Measurements from ENCODE around the gene EPHA3. TPM values are rescaled to one million over a fixed set of nuclear protein-coding genes. Genes with fewer than 3 reads are reported as not detected.

EPHA3 gene
- total and polyA plus RNA-seq, 4 donors: 0.44 to 2.7 (median 1.2) TPM

DNA sequence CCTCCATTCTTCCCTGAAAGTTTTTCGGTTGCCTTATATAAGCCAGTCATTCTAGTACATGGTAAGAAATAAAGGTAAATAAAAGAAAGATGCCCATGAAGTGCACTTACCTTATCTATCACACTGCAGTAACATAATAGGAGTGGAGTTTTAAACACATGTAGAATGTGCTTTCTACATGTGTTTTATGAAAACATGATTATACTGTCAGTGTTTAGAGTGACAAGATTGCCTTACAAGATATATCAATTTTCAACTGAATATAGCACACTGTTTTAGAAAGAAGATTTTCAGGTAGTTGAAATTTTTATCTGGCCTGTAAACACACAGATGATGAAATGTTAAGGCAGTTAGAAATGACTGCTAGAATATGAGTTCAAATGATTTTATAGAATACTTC is 219.6 kb downstream of the EPHA3 start:
- TF ChIP-seq, protein P1, sequence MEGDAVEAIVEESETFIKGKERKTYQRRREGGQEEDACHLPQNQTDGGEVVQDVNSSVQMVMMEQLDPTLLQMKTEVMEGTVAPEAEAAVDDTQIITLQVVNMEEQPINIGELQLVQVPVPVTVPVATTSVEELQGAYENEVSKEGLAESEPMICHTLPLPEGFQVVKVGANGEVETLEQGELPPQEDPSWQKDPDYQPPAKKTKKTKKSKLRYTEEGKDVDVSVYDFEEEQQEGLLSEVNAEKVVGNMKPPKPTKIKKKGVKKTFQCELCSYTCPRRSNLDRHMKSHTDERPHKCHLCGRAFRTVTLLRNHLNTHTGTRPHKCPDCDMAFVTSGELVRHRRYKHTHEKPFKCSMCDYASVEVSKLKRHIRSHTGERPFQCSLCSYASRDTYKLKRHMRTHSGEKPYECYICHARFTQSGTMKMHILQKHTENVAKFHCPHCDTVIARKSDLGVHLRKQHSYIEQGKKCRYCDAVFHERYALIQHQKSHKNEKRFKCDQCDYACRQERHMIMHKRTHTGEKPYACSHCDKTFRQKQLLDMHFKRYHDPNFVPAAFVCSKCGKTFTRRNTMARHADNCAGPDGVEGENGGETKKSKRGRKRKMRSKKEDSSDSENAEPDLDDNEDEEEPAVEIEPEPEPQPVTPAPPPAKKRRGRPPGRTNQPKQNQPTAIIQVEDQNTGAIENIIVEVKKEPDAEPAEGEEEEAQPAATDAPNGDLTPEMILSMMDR (IDR thresholded peaks at IDR 0.05; ENCODE audit: low read depth, low read length, missing input control): no peak
- TF ChIP-seq, protein P2, sequence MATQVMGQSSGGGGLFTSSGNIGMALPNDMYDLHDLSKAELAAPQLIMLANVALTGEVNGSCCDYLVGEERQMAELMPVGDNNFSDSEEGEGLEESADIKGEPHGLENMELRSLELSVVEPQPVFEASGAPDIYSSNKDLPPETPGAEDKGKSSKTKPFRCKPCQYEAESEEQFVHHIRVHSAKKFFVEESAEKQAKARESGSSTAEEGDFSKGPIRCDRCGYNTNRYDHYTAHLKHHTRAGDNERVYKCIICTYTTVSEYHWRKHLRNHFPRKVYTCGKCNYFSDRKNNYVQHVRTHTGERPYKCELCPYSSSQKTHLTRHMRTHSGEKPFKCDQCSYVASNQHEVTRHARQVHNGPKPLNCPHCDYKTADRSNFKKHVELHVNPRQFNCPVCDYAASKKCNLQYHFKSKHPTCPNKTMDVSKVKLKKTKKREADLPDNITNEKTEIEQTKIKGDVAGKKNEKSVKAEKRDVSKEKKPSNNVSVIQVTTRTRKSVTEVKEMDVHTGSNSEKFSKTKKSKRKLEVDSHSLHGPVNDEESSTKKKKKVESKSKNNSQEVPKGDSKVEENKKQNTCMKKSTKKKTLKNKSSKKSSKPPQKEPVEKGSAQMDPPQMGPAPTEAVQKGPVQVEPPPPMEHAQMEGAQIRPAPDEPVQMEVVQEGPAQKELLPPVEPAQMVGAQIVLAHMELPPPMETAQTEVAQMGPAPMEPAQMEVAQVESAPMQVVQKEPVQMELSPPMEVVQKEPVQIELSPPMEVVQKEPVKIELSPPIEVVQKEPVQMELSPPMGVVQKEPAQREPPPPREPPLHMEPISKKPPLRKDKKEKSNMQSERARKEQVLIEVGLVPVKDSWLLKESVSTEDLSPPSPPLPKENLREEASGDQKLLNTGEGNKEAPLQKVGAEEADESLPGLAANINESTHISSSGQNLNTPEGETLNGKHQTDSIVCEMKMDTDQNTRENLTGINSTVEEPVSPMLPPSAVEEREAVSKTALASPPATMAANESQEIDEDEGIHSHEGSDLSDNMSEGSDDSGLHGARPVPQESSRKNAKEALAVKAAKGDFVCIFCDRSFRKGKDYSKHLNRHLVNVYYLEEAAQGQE (IDR thresholded peaks at IDR 0.05): no peak
- TF ChIP-seq, protein P3, sequence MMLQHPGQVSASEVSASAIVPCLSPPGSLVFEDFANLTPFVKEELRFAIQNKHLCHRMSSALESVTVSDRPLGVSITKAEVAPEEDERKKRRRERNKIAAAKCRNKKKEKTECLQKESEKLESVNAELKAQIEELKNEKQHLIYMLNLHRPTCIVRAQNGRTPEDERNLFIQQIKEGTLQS (IDR thresholded peaks at IDR 0.05): no peak
- TF ChIP-seq SP1 (IDR thresholded peaks at IDR 0.05): no peak
- TF ChIP-seq HNF4A (conservative IDR thresholded peaks at IDR 0.05): no peak
- no peak for TF ChIP-seq FOXA1 (IDR thresholded peaks at IDR 0.05)
- TF ChIP-seq HNF4G (IDR thresholded peaks at IDR 0.05): no peak
- TF ChIP-seq JUND (IDR thresholded peaks at IDR 0.05): no peak
- no peak for TF ChIP-seq GABPA (IDR thresholded peaks at IDR 0.05 in 1 of 2, conservative IDR thresholded peaks at IDR 0.05 in 1 of 2)
- no peak for TF ChIP-seq TAF1 (conservative IDR thresholded peaks at IDR 0.05)
- TF ChIP-seq NR2F2 (IDR thresholded peaks at IDR 0.05): no peak
- TF ChIP-seq RAD21 (IDR thresholded peaks at IDR 0.05): no peak
- TF ChIP-seq, protein P4, sequence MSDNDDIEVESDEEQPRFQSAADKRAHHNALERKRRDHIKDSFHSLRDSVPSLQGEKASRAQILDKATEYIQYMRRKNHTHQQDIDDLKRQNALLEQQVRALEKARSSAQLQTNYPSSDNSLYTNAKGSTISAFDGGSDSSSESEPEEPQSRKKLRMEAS (IDR thresholded peaks at IDR 0.05): no peak
- TF ChIP-seq EGR1 (IDR thresholded peaks at IDR 0.05; ENCODE audit: low read depth in 2 of 2): no peak

DNA sequence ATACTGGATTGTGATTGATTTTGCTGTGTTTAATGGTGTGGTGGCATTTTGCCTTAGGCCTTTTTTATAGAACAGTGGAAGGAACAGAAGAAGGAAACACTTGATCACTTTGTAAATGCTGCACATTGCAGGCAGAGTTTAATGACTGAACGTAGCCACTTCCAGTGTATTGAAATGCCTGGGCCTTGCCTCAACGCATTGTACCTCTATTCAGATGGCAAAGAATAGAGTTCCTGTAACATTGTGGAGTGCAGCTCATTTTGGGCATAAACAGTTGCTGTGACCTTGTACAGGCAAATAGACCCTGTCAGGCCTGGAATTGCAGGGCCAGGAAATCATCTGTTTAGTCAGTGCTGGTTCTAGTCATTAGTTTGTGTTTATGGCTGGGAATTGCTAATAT is 225.0 kb downstream of the EPHA3 start:
- H3K27ac ChIP-seq (ENCODE audit: low read depth in 1 of 2, low read length in 2 of 2): no peak overlapping the region

More for the DNA sequence above, 219.6 kb downstream of the EPHA3 start:
- no peaks in the 10 kb centered on the region for H3K27me3 ChIP-seq (ENCODE audit: control insufficient read depth in 4 of 4, insufficient read depth in 4 of 4, low read length in 3 of 4)
- H3K4me3 ChIP-seq (ENCODE audit: low read depth in 1 of 3, low read length in 3 of 3): no peak overlapping the region
- 79% methylated on average over 1 of the region's 1 CpG for WGBS
- H3K9ac ChIP-seq (ENCODE audit: low read depth in 1 of 2, low read length in 2 of 2): no peak overlapping the region
- H3K36me3 ChIP-seq (ENCODE audit: control insufficient read depth in 4 of 4, insufficient read depth in 3 of 4, low read depth in 1 of 4, low read length in 3 of 4): no peaks in the 10 kb centered on the region
- no peak overlapping the region for H3K27ac ChIP-seq (ENCODE audit: low read depth in 1 of 2, low read length in 2 of 2)
- no peak for DNase-seq (ENCODE audit: low spot score)
- H3K4me1 ChIP-seq (ENCODE audit: control insufficient read depth in 4 of 4, insufficient read depth in 4 of 4, low read length in 3 of 4): no peaks in the 10 kb centered on the region
- H3K9me3 ChIP-seq (ENCODE audit: control insufficient read depth in 4 of 4, low read length in 3 of 4): no peaks in the 10 kb centered on the region

More for the DNA sequence above, 225.0 kb downstream of the EPHA3 start:
- no peaks in the 10 kb centered on the region for H3K9me3 ChIP-seq (ENCODE audit: control insufficient read depth in 4 of 4, low read length in 3 of 4)
- no peak for DNase-seq (ENCODE audit: low spot score)
- no peak overlapping the region for H3K4me3 ChIP-seq (ENCODE audit: low read depth in 1 of 3, low read length in 3 of 3)
- H3K27me3 ChIP-seq (ENCODE audit: control insufficient read depth in 4 of 4, insufficient read depth in 4 of 4, low read length in 3 of 4): no peaks in the 10 kb centered on the region
- no peak for TF ChIP-seq EGR1 (IDR thresholded peaks at IDR 0.05; ENCODE audit: low read depth in 2 of 2)
- no peak for TF ChIP-seq NR2F2 (IDR thresholded peaks at IDR 0.05)
- TF ChIP-seq, protein P5, sequence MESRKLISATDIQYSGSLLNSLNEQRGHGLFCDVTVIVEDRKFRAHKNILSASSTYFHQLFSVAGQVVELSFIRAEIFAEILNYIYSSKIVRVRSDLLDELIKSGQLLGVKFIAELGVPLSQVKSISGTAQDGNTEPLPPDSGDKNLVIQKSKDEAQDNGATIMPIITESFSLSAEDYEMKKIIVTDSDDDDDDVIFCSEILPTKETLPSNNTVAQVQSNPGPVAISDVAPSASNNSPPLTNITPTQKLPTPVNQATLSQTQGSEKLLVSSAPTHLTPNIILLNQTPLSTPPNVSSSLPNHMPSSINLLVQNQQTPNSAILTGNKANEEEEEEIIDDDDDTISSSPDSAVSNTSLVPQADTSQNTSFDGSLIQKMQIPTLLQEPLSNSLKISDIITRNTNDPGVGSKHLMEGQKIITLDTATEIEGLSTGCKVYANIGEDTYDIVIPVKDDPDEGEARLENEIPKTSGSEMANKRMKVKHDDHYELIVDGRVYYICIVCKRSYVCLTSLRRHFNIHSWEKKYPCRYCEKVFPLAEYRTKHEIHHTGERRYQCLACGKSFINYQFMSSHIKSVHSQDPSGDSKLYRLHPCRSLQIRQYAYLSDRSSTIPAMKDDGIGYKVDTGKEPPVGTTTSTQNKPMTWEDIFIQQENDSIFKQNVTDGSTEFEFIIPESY (IDR thresholded peaks at IDR 0.05): no peak
- no peak for TF ChIP-seq HNF4A (conservative IDR thresholded peaks at IDR 0.05)
- no peak for TF ChIP-seq FOXA2 (IDR thresholded peaks at IDR 0.05)
- no peak for TF ChIP-seq GABPA (IDR thresholded peaks at IDR 0.05 in 1 of 2, conservative IDR thresholded peaks at IDR 0.05 in 1 of 2)
- TF ChIP-seq YY1 (IDR thresholded peaks at IDR 0.05): no peak
- no peak for TF ChIP-seq SP1 (IDR thresholded peaks at IDR 0.05)
- TF ChIP-seq, protein P3 (IDR thresholded peaks at IDR 0.05): no peak
- TF ChIP-seq JUND (IDR thresholded peaks at IDR 0.05): no peak
- TF ChIP-seq RXRA (IDR thresholded peaks at IDR 0.05): no peak
- TF ChIP-seq, protein P4 (IDR thresholded peaks at IDR 0.05): no peak
- no peak for TF ChIP-seq RAD21 (IDR thresholded peaks at IDR 0.05)
- TF ChIP-seq, protein P2 (IDR thresholded peaks at IDR 0.05): no peak
- 59% methylated on average over 2 of the region's 2 CpGs for WGBS
- no peaks in the 10 kb centered on the region for H3K4me1 ChIP-seq (ENCODE audit: control insufficient read depth in 4 of 4, insufficient read depth in 4 of 4, low read length in 3 of 4)
- H3K36me3 ChIP-seq (ENCODE audit: control insufficient read depth in 4 of 4, insufficient read depth in 3 of 4, low read depth in 1 of 4, low read length in 3 of 4): no peaks in the 10 kb centered on the region
- H3K9ac ChIP-seq (ENCODE audit: low read depth in 1 of 2, low read length in 2 of 2): no peak overlapping the region

Data from liver (tissue), 9 donors.